ENCODE measurements around the gene SUN2.

Gene SUN2, protein sequence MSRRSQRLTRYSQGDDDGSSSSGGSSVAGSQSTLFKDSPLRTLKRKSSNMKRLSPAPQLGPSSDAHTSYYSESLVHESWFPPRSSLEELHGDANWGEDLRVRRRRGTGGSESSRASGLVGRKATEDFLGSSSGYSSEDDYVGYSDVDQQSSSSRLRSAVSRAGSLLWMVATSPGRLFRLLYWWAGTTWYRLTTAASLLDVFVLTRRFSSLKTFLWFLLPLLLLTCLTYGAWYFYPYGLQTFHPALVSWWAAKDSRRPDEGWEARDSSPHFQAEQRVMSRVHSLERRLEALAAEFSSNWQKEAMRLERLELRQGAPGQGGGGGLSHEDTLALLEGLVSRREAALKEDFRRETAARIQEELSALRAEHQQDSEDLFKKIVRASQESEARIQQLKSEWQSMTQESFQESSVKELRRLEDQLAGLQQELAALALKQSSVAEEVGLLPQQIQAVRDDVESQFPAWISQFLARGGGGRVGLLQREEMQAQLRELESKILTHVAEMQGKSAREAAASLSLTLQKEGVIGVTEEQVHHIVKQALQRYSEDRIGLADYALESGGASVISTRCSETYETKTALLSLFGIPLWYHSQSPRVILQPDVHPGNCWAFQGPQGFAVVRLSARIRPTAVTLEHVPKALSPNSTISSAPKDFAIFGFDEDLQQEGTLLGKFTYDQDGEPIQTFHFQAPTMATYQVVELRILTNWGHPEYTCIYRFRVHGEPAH

DNA sequence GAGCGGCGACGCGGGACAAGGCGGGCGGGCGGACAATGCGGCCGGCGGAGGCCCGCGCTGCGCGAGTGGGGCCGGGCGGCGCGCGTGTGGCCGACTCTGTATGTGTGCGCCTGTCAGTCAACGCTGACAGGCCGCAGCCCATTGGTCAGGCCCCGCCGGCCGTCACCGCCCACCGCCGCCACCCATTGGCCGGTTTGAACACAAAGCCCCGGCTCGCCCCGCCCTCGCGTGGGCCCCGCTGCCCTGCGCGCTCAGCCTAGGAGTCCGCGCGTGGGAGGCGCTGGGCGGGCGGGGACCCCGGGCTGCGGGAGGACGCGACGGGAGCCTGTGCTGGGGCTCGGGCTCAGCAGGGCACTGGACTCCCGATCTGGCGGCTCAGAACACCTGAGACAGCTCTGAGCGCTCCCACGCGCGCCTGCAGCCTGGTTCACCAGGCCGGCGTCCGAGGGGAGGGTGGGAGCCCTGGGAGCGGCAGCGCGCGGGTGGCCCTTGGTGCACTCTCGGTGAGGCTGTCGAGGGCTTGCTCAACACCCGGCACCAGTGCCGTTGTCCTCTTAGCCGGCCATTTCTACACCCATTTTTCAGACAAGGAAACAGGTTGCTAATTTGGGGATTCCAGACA lies at the start of gene SUN2:
TSS of gene SUN2 (minus strand) at position 88 of the 622 bp plus-strand sequence. CDS start 3,370 bp downstream, outside the sequence.
- TF ChIP-seq, protein P1, sequence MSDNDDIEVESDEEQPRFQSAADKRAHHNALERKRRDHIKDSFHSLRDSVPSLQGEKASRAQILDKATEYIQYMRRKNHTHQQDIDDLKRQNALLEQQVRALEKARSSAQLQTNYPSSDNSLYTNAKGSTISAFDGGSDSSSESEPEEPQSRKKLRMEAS (IDR thresholded peaks at IDR 0.05) = 0 out of 2 replicates have a peak, but pooled peaks have one; percentile 10
- peak; percentile 62; the same call in 1 of the 2 replicates for TF ChIP-seq TAF1 (IDR thresholded peaks at IDR 0.05; ENCODE audit: low read depth)
- TF ChIP-seq EP300 (IDR thresholded peaks at IDR 0.05; ENCODE audit: borderline replicate concordance) = no peak
- TF ChIP-seq RAD21 (IDR thresholded peaks at IDR 0.05; ENCODE audit: low read depth) = no peak
- no peak for TF ChIP-seq YY1 (IDR thresholded peaks at IDR 0.05; ENCODE audit: low read depth)
- no peak for TF ChIP-seq TEAD4 (IDR thresholded peaks at IDR 0.05)
- TF ChIP-seq EGR1 (IDR thresholded peaks at IDR 0.05) = peak; percentile 86
- TF ChIP-seq FOXM1 (IDR thresholded peaks at IDR 0.05; ENCODE audit: borderline replicate concordance, low read depth) = peak; percentile 95
- TF ChIP-seq CEBPB (IDR thresholded peaks at IDR 0.05) = peak; percentile 10; the same call in 1 of the 2 replicates
- TF ChIP-seq TCF12 (IDR thresholded peaks at IDR 0.05; ENCODE audit: low read depth) = peak; percentile 29; the same call in 1 of the 2 replicates
- TF ChIP-seq, protein P2, sequence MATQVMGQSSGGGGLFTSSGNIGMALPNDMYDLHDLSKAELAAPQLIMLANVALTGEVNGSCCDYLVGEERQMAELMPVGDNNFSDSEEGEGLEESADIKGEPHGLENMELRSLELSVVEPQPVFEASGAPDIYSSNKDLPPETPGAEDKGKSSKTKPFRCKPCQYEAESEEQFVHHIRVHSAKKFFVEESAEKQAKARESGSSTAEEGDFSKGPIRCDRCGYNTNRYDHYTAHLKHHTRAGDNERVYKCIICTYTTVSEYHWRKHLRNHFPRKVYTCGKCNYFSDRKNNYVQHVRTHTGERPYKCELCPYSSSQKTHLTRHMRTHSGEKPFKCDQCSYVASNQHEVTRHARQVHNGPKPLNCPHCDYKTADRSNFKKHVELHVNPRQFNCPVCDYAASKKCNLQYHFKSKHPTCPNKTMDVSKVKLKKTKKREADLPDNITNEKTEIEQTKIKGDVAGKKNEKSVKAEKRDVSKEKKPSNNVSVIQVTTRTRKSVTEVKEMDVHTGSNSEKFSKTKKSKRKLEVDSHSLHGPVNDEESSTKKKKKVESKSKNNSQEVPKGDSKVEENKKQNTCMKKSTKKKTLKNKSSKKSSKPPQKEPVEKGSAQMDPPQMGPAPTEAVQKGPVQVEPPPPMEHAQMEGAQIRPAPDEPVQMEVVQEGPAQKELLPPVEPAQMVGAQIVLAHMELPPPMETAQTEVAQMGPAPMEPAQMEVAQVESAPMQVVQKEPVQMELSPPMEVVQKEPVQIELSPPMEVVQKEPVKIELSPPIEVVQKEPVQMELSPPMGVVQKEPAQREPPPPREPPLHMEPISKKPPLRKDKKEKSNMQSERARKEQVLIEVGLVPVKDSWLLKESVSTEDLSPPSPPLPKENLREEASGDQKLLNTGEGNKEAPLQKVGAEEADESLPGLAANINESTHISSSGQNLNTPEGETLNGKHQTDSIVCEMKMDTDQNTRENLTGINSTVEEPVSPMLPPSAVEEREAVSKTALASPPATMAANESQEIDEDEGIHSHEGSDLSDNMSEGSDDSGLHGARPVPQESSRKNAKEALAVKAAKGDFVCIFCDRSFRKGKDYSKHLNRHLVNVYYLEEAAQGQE (IDR thresholded peaks at IDR 0.05; ENCODE audit: low read depth) = no peak
- TF ChIP-seq NFIC (IDR thresholded peaks at IDR 0.05) = no peak

DNA sequence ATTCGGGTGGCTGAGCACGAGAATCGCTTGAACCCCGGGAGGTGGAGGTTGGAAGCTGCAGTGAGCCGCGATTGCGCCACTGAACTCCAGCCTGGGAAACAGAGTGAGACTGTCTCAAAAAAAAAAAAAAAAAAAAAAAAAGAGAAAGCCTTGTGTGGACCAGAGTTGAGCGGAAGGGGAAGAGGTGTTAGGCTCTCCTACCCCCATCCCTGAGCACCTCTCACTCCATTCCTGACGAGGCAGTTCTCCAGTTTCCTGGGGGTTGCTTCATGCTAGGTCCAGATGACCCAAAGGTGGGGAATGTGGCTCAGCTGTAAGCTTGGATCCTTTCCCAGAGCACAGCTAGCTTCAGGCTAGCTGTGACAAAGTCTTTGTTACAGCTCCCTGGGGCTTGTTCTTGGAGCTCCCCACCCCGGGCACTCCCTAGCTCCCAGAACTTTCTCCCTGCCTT lies 46.9 kb upstream of the SUN2 start:
- peak; percentile 2; the same call in 1 of the 2 replicates for TF ChIP-seq RAD21 (IDR thresholded peaks at IDR 0.05; ENCODE audit: low read depth)
- TF ChIP-seq EGR1 (IDR thresholded peaks at IDR 0.05) = no peak
- TF ChIP-seq CEBPB (IDR thresholded peaks at IDR 0.05) = peak; percentile 91
- peak; percentile 74 for TF ChIP-seq EP300 (IDR thresholded peaks at IDR 0.05; ENCODE audit: borderline replicate concordance)
- TF ChIP-seq NFIC (IDR thresholded peaks at IDR 0.05) = peak; percentile 95
- TF ChIP-seq TCF12 (IDR thresholded peaks at IDR 0.05; ENCODE audit: low read depth) = peak; percentile 87
- TF ChIP-seq, protein P2 (IDR thresholded peaks at IDR 0.05; ENCODE audit: low read depth) = no peak
- TF ChIP-seq, protein P3, sequence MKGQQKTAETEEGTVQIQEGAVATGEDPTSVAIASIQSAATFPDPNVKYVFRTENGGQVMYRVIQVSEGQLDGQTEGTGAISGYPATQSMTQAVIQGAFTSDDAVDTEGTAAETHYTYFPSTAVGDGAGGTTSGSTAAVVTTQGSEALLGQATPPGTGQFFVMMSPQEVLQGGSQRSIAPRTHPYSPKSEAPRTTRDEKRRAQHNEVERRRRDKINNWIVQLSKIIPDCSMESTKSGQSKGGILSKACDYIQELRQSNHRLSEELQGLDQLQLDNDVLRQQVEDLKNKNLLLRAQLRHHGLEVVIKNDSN (IDR thresholded peaks at IDR 0.05) = peak; percentile 45
- TF ChIP-seq CREB1 (IDR thresholded peaks at IDR 0.05; ENCODE audit: low read depth) = no peak
- 0 out of 2 replicates have a peak, but pooled peaks have one; percentile 58 for TF ChIP-seq FOXM1 (IDR thresholded peaks at IDR 0.05; ENCODE audit: borderline replicate concordance, low read depth)
- no peak for TF ChIP-seq TAF1 (IDR thresholded peaks at IDR 0.05; ENCODE audit: low read depth)
- peak; percentile 95 for TF ChIP-seq TEAD4 (IDR thresholded peaks at IDR 0.05)
- TF ChIP-seq, protein P1 (IDR thresholded peaks at IDR 0.05) = no peak
- TF ChIP-seq ZBTB7A (IDR thresholded peaks at IDR 0.05; ENCODE audit: low read depth) = no peak
- no peak; the same call in 1 of the 2 replicates for TF ChIP-seq YY1 (IDR thresholded peaks at IDR 0.05; ENCODE audit: low read depth)

DNA sequence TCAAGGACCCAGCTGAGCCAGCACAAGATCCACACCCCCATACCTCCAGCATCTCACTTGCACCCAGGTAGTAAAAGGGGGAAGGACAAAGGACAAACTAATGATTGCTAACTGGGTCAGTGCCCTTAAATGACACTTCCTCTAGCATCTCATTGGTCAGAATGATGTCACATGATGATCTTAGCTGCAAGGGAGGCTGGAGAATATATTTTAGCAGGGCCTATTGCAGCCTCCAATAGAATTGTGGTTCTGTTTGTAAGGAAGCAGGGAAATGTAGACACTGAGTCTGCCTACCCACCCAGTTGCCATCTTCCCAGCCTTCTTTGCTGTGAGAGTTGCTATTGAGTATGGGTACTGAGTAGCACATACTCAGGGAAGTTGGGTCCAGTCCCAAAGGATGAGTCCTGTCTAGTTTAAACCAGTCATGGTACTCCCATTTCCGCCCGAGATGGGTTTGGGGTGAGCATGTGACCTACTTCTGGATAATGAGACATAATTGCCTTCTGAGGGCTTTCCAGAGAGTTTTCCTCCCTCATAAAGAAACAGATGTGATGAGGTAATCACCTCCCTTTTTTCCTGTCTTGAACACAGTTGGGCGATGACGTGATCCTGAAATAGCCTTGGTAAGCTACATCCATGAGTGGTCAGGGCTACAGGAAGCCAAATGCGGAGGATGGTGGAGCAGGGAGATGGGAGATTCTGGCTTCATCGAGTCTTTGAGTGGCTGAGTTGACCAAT lies 43.6 kb upstream of the SUN2 start:
- TF ChIP-seq, protein P2 (IDR thresholded peaks at IDR 0.05; ENCODE audit: low read depth) = no peak
- TF ChIP-seq, protein P1 (IDR thresholded peaks at IDR 0.05) = no peak
- no peak for TF ChIP-seq YY1 (IDR thresholded peaks at IDR 0.05; ENCODE audit: low read depth)
- TF ChIP-seq EGR1 (IDR thresholded peaks at IDR 0.05) = no peak
- TF ChIP-seq ZBTB7A (IDR thresholded peaks at IDR 0.05; ENCODE audit: low read depth) = no peak
- TF ChIP-seq TCF12 (IDR thresholded peaks at IDR 0.05; ENCODE audit: low read depth) = no peak
